ENCODE results near the gene C3orf52. TPM values are rescaled to one million over a fixed set of nuclear protein-coding genes. Genes with fewer than 3 reads are reported as not detected.

The C3orf52 gene
- total and polyA plus RNA-seq, 2 donors (not counting 1 experiment from before 2014, with no cell fraction given) = 0.18 to 3.9 TPM

DNA sequence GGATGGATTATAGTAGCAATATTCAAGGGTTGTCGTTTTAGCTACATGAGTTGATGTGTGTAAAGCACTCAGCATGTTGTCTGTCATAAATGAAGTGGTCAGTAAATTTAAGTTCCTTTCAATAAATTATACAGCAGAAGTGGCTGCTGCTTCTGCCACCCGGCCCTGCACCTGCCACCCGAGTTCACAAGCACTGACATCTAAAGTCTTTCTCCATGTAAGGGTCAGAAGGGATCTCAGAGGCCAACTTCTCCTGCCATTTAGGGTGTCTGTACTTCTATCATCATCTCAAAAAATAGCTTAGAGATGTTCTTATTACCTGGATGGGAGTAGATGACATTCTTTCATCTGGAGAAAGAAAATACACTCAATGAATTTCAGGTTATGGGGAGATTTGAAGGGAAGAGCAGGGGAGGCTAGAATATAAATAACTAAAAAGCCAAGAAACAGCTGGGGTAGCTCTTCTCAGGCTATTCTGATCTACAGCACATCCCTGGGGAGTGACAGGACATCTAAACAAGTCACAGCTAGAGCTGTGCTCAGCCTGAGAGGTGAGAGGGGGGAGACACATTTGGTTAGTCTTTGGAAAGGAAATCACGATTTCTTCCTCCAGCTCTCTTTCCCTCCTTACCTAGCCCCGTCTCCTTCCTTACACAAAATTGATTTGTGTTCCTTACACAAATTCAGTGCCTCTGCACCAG is 38.9 kb downstream of the C3orf52 start:
- Histone ChIP-seq H2AFZ (ENCODE audit: insufficient read depth, low read depth, low read length, poor library complexity, severe bottlenecking) (no peak overlapping the region), H3K79me2 (ENCODE audit: control insufficient read depth, insufficient read depth, low read length) (peaks cover 27% of the 10 kb centered on the region), H3K27ac (ENCODE audit: low read length in 2 of 2) (no peak overlapping the region), H3K9me3 (ENCODE audit: control extremely low read depth in 1 of 3, control insufficient read depth in 2 of 3, insufficient read depth in 1 of 3, low read length in 2 of 3) (no peaks in the 10 kb centered on the region), H3K4me2 (replicated peaks; ENCODE audit: low read depth, low read length, poor library complexity, severe bottlenecking) (peak overlapping the region; percentile 9), H3K4me1 (ENCODE audit: control insufficient read depth in 2 of 2, insufficient read depth in 2 of 2, low read length in 2 of 2) (peaks cover 84 to 93% of the 10 kb centered on the region in 2 donors), H3K27me3 (replicated peaks in 1 of 4; ENCODE audit: control extremely low read depth in 1 of 4, control insufficient read depth in 3 of 4, insufficient read depth in 4 of 4, low read length in 3 of 4) (no peaks in the 10 kb centered on the region), H3K36me3 (replicated peaks in 1 of 2; ENCODE audit: control extremely low read depth in 1 of 2, control insufficient read depth in 1 of 2, extremely low read depth in 1 of 2, insufficient read depth in 2 of 2, low read length in 1 of 2) (peaks cover 0 to 19% of the 10 kb centered on the region in 2 experiments), H4K20me1 (ENCODE audit: control insufficient read depth, insufficient read depth, low read length, poor library complexity, severe bottlenecking) (no peaks in the 10 kb centered on the region), H3K4me3 (ENCODE audit: control extremely low read depth in 1 of 5, extremely low read depth in 1 of 5, insufficient read depth in 1 of 5, low read depth in 2 of 5, low read length in 4 of 5) (no peak overlapping the region), H3K9ac (ENCODE audit: low read length) (no peak overlapping the region)
- ATAC-seq (ENCODE audit: low read depth) = no peak
- Mint-ChIP-seq H3K27ac (peak overlapping the region; percentile 75), H3K27me3 (no peaks in the 10 kb centered on the region), H3K9me3 (ENCODE audit: insufficient read depth) (no peaks in the 10 kb centered on the region), H3K4me1 (peaks cover 90% of the 10 kb centered on the region), H3K4me3 (peak overlapping the region; percentile 0)
- no peak for DNase-seq
- WGBS (ENCODE audit: insufficient coverage) = no CpG with 5 or more reads among the region's 5 CpGs
- intact Hi-C loops (cut with micrococcal nuclease) = loop anchor here (5.0 kb wide), 3 partner anchors 172 to 458 kb away; partner anchors contain the start of genes ATG3 and SLC35A5
- ChIA-PET CTCF (interaction anchor here (1.0 to 3.5 kb wide), 5 partner anchors 10 to 14 kb away, joined by 3 to 27 read pairs (median 7); no protein-coding TSS in a partner anchor), POLR2A (no interaction called here)
- no peak for TF ChIP-seq CTCF (IDR thresholded peaks at IDR 0.05)

DNA sequence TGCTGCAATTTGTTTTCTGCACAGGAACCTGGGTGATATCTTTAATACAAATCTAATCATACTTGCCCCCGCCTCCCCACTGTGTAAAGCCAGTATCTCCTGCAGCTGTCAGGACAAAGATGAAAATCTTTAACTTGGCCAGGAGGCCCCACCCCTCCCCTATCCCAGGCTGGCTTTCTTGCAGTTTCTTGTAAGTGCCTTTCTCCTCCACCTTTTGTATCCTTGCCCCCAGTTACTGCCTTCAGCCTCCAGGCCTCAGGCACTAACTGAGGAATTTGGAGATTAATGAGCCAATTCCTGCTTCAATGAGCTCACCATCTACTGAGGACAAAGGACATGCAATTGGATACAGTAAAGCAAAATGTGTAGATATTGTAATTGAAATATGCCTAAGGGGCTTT is 40.3 kb downstream of the C3orf52 start:
- intact Hi-C loops (cut with micrococcal nuclease) = loop anchor here (5.0 kb wide), 3 partner anchors 171 to 459 kb away; partner anchors contain the start of genes ATG3 and SLC35A5
- Histone ChIP-seq H3K9ac (ENCODE audit: low read length) (no peak overlapping the region), H3K9me3 (ENCODE audit: control extremely low read depth in 1 of 3, control insufficient read depth in 2 of 3, insufficient read depth in 1 of 3, low read length in 2 of 3) (no peaks in the 10 kb centered on the region), H2AFZ (ENCODE audit: insufficient read depth, low read depth, low read length, poor library complexity, severe bottlenecking) (no peak overlapping the region), H3K79me2 (ENCODE audit: control insufficient read depth, insufficient read depth, low read length) (peaks cover 27% of the 10 kb centered on the region), H3K27me3 (replicated peaks in 1 of 4; ENCODE audit: control extremely low read depth in 1 of 4, control insufficient read depth in 3 of 4, insufficient read depth in 4 of 4, low read length in 3 of 4) (no peaks in the 10 kb centered on the region), H3K4me1 (ENCODE audit: control insufficient read depth in 2 of 2, insufficient read depth in 2 of 2, low read length in 2 of 2) (peaks cover 78 to 92% of the 10 kb centered on the region in 2 donors), H3K4me3 (ENCODE audit: control extremely low read depth in 1 of 5, extremely low read depth in 1 of 5, insufficient read depth in 1 of 5, low read depth in 2 of 5, low read length in 4 of 5) (no peak overlapping the region), H3K4me2 (replicated peaks; ENCODE audit: low read depth, low read length, poor library complexity, severe bottlenecking) (peak overlapping the region; percentile 62), H4K20me1 (ENCODE audit: control insufficient read depth, insufficient read depth, low read length, poor library complexity, severe bottlenecking) (no peaks in the 10 kb centered on the region), H3K36me3 (replicated peaks in 1 of 2; ENCODE audit: control extremely low read depth in 1 of 2, control insufficient read depth in 1 of 2, extremely low read depth in 1 of 2, insufficient read depth in 2 of 2, low read length in 1 of 2) (peaks cover 0 to 19% of the 10 kb centered on the region in 2 experiments), H3K27ac (ENCODE audit: low read length in 2 of 2) (peak overlapping the region; percentile 9 to 37)
- POLR2A ChIA-PET = no interaction called here
- Mint-ChIP-seq H3K9me3 (ENCODE audit: insufficient read depth) (no peaks in the 10 kb centered on the region), H3K27me3 (no peaks in the 10 kb centered on the region), H3K4me1 (peaks cover 92% of the 10 kb centered on the region), H3K4me3 (peak overlapping the region; percentile 50), H3K27ac (peak overlapping the region; percentile 78)
- DNase-seq (no peak), ATAC-seq (ENCODE audit: low read depth) (no peak)
- TF ChIP-seq CTCF (IDR thresholded peaks at IDR 0.05) = no peak
- TF ChIP-seq EZH2 (IDR thresholded peaks at IDR 0.05; ENCODE audit: borderline replicate concordance, insufficient read depth, low read depth, low read length, poor library complexity, severe bottlenecking) = no peak
- CTCF ChIA-PET = interaction anchor here (1.0 to 2.8 kb wide), 5 partner anchors 9 to 198 kb away, joined by 3 to 17 read pairs (median 4); partner anchors contain the start of gene SLC9C1
- WGBS (ENCODE audit: insufficient coverage) = 30% methylated on average over 1 of the region's 1 CpG

Measured in B cell (primary cell).